OCI-LY3 (cell line): Measurements from ENCODE around the gene AGBL4.

ENCODE experiments used
- EZH2phosphoT487 ChIP-seq: fragments of 200-600 bp; shearing (Covaris generic); IDR thresholded peaks from 2 replicates; pipeline ENCODE4 v1.6.1; 2018; ENCODE audit warnings: antibody characterized with exemption, mixed run types, low read depth
- TF ChIP-seq, protein P1 (sequence below): fragments of 200-600, 300-600 bp; sonication (generic); IDR thresholded peaks from 2 replicates; pipeline ENCODE4 v1.5.1; 2014; ENCODE audit warnings: antibody characterized with exemption, low read length, low read depth

DNA sequence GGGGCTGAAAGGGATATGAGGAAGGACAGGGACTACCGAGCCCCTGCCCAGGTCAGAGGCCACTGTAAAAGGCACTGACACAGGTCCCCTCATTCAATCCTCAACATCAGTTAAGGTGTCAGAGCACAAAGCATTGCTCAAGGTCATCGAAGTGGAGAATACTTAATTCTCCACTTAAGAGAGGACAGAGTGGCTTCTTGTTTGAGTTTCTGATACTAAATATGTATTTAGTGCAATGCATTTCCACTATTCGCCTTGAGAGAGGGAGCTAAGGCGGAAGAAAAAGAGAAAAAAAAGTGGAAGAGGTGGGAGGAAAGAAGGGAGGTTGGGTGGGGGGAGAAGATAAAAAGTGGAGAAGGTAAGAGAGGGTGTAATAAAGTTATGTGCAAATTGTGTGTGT, 1451.6 kb downstream of the AGBL4 start:
- TF ChIP-seq, protein P1, sequence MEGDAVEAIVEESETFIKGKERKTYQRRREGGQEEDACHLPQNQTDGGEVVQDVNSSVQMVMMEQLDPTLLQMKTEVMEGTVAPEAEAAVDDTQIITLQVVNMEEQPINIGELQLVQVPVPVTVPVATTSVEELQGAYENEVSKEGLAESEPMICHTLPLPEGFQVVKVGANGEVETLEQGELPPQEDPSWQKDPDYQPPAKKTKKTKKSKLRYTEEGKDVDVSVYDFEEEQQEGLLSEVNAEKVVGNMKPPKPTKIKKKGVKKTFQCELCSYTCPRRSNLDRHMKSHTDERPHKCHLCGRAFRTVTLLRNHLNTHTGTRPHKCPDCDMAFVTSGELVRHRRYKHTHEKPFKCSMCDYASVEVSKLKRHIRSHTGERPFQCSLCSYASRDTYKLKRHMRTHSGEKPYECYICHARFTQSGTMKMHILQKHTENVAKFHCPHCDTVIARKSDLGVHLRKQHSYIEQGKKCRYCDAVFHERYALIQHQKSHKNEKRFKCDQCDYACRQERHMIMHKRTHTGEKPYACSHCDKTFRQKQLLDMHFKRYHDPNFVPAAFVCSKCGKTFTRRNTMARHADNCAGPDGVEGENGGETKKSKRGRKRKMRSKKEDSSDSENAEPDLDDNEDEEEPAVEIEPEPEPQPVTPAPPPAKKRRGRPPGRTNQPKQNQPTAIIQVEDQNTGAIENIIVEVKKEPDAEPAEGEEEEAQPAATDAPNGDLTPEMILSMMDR: no peak
- TF ChIP-seq EZH2phosphoT487: no peak
